ENCODE results near the gene HUNK.
"Not testable (repeated sequence)": the region's sequence is repeated elsewhere in the genome, so short reads cannot be mapped to it uniquely, and the experiment has no call there.

The HUNK gene

GRCh38 chr21:31871371-31871770 is 1.4 kb upstream of the HUNK start:
- not testable (repeated sequence) for DNase-seq

GRCh38 chr21:31872072-31872451 is 758 bp upstream of the HUNK start:
- no peak for DNase-seq

GRCh38 chr21:31873275-31873695 is 465 bp downstream of the HUNK start:
- peak; percentile 67 for DNase-seq

GRCh38 chr21:31873696-31874599 is 1.1 kb downstream of the HUNK start:
- DNase-seq: peak; percentile 67

GRCh38 chr21:31874812-31875212 is 2.0 kb downstream of the HUNK start:
- DNase-seq: no peak

- no peak for DNase-seq
Measured at GRCh38 chr21:31875496-31876015, 2.7 kb downstream of the HUNK start.

- no peak for DNase-seq
Measured at GRCh38 chr21:31877463-31877957, 4.7 kb downstream of the HUNK start.

GRCh38 chr21:31878831-31879230 is 6.0 kb downstream of the HUNK start:
- no peak for DNase-seq

GRCh38 chr21:31879241-31879650 is 6.4 kb downstream of the HUNK start:
- DNase-seq: no peak

GRCh38 chr21:31879911-31880310 is 7.1 kb downstream of the HUNK start:
- no peak for DNase-seq

GRCh38 chr21:31880816-31881215 is 8.0 kb downstream of the HUNK start:
- no peak for DNase-seq

- no peak for DNase-seq
Measured at GRCh38 chr21:31882711-31883110, 9.9 kb downstream of the HUNK start.

- no peak for DNase-seq
Measured at GRCh38 chr21:31885146-31885545, 12.3 kb downstream of the HUNK start.

- DNase-seq: no peak
Measured at GRCh38 chr21:31886915-31887314, 14.1 kb downstream of the HUNK start.

- no peak for DNase-seq
Measured at GRCh38 chr21:31887391-31887841, 14.6 kb downstream of the HUNK start.

GRCh38 chr21:31888936-31889371 is 16.1 kb downstream of the HUNK start:
- no peak for DNase-seq

GRCh38 chr21:31889460-31889859 is 16.6 kb downstream of the HUNK start:
- DNase-seq: no peak

GRCh38 chr21:31892686-31893085 is 19.9 kb downstream of the HUNK start:
- no peak for DNase-seq

GRCh38 chr21:31893851-31894415 is 21.1 kb downstream of the HUNK start:
- DNase-seq: no peak

GRCh38 chr21:31894457-31894856 is 21.6 kb downstream of the HUNK start:
- DNase-seq: peak; percentile 5

- no peak for DNase-seq
Measured at GRCh38 chr21:31895077-31895835, 22.4 kb downstream of the HUNK start.

- DNase-seq: no peak
Measured at GRCh38 chr21:31896019-31896418, 23.2 kb downstream of the HUNK start.

- DNase-seq: no peak
Measured at GRCh38 chr21:31897311-31897710, 24.5 kb downstream of the HUNK start.

All from NCI-H748 treated with DMSO at 0.1 percent for 48 hours (cell line).